ENCODE data around the gene PCNX3. TPM values are rescaled to one million over a fixed set of nuclear protein-coding genes. Genes with fewer than 3 reads are reported as not detected.

The PCNX3 gene
- polyA plus RNA-seq, 1 donor (not counting 4 experiments of a cell fraction or from before 2014, with no cell fraction given) = 6.1 TPM

GRCh38 chr11:65645710-65646109, 30.1 kb downstream of the PCNX3 start:
- Histone ChIP-seq H3K9me3 (ENCODE audit: control insufficient read depth, low read depth, low read length) (no peaks in the 10 kb centered on the region), H3K4me1 (ENCODE audit: control insufficient read depth, extremely low read depth, insufficient read depth, low read length) (peaks cover 14% of the 10 kb centered on the region), H3K4me2 (ENCODE audit: control insufficient read depth, extremely low read depth, insufficient read depth, low read depth, low read length) (no peak overlapping the region), H3K27ac (ENCODE audit: control insufficient read depth, insufficient read depth, low read length) (no peak overlapping the region), H3K79me2 (ENCODE audit: control insufficient read depth, insufficient read depth, low read length) (no peaks in the 10 kb centered on the region), H3K9ac (ENCODE audit: control insufficient read depth, extremely low read depth, insufficient read depth, low read length) (no peak overlapping the region), H3K27me3 (ENCODE audit: control insufficient read depth, extremely low read depth, insufficient read depth, low read length) (no peaks in the 10 kb centered on the region), H2AFZ (ENCODE audit: control insufficient read depth, low read length) (no peak overlapping the region), H4K20me1 (ENCODE audit: control insufficient read depth, extremely low read depth, insufficient read depth, low read length) (peaks cover 6% of the 10 kb centered on the region), H3K4me3 (ENCODE audit: control insufficient read depth in 2 of 3, extremely low read depth in 1 of 3, insufficient read depth in 2 of 3, low read depth in 1 of 3, low read length in 3 of 3) (no peak overlapping the region), H3K9me1 (ENCODE audit: control insufficient read depth, extremely low read depth, insufficient read depth, low read length) (peaks cover 2% of the 10 kb centered on the region), H3K36me3 (ENCODE audit: control insufficient read depth in 2 of 2, extremely low read depth in 1 of 2, insufficient read depth in 2 of 2, low read length in 2 of 2) (peaks cover 0 to 3% of the 10 kb centered on the region in 2 experiments)
- no peak for DNase-seq (ENCODE audit: low read depth, low spot score)
- no peak for TF ChIP-seq CTCF (optimal IDR thresholded peaks at IDR 0.05 in 1 of 3, IDR thresholded peaks at IDR 0.05 in 1 of 3, conservative IDR thresholded peaks at IDR 0.05 in 1 of 3; ENCODE audit: extremely low read depth in 1 of 3, insufficient read depth in 2 of 3, low read length in 3 of 3)
- no peak for TF ChIP-seq EZH2 (IDR thresholded peaks at IDR 0.05; ENCODE audit: low read length)
- dilution Hi-C loops (cut with MboI; ENCODE audit: extremely low pct_ligation_motif_present, low sequenced_read_pairs) = no loop called here
- FAIRE-seq = no peak

- Histone ChIP-seq H3K9ac (ENCODE audit: control insufficient read depth, extremely low read depth, insufficient read depth, low read length) (no peak overlapping the region), H3K27ac (ENCODE audit: control insufficient read depth, insufficient read depth, low read length) (no peak overlapping the region)
Observed at GRCh38 chr11:65646288-65646957, 30.8 kb downstream of the PCNX3 start.

More at GRCh38 chr11:65646288-65646957, 30.8 kb downstream of the PCNX3 start:
- H3K4me2 ChIP-seq (ENCODE audit: control insufficient read depth, extremely low read depth, insufficient read depth, low read depth, low read length) = peak overlapping the region; percentile 54
- peak overlapping the region; percentile 58 for H2AFZ ChIP-seq (ENCODE audit: control insufficient read depth, low read length)
- DNase-seq (ENCODE audit: low read depth, low spot score) (no peak), FAIRE-seq (no peak)
- peak overlapping the region; percentile 30 to 69 (median 49) for H3K4me3 ChIP-seq (ENCODE audit: control insufficient read depth in 2 of 3, extremely low read depth in 1 of 3, insufficient read depth in 2 of 3, low read depth in 1 of 3, low read length in 3 of 3)
- H3K9me1 ChIP-seq (ENCODE audit: control insufficient read depth, extremely low read depth, insufficient read depth, low read length) = peaks cover 2% of the 10 kb centered on the region
- no peaks in the 10 kb centered on the region for H3K27me3 ChIP-seq (ENCODE audit: control insufficient read depth, extremely low read depth, insufficient read depth, low read length)
- no peaks in the 10 kb centered on the region for H3K9me3 ChIP-seq (ENCODE audit: control insufficient read depth, low read depth, low read length)
- dilution Hi-C loops (cut with MboI; ENCODE audit: extremely low pct_ligation_motif_present, low sequenced_read_pairs) = no loop called here
- H3K4me1 ChIP-seq (ENCODE audit: control insufficient read depth, extremely low read depth, insufficient read depth, low read length) = peaks cover 21% of the 10 kb centered on the region
- no peaks in the 10 kb centered on the region for H3K79me2 ChIP-seq (ENCODE audit: control insufficient read depth, insufficient read depth, low read length)
- peaks cover 6% of the 10 kb centered on the region for H4K20me1 ChIP-seq (ENCODE audit: control insufficient read depth, extremely low read depth, insufficient read depth, low read length)
- TF ChIP-seq EZH2 (IDR thresholded peaks at IDR 0.05; ENCODE audit: low read length) (no peak), CTCF (optimal IDR thresholded peaks at IDR 0.05 in 1 of 3, IDR thresholded peaks at IDR 0.05 in 1 of 3, conservative IDR thresholded peaks at IDR 0.05 in 1 of 3; ENCODE audit: extremely low read depth in 1 of 3, insufficient read depth in 2 of 3, low read length in 3 of 3) (no peak)
- H3K36me3 ChIP-seq (ENCODE audit: control insufficient read depth in 2 of 2, extremely low read depth in 1 of 2, insufficient read depth in 2 of 2, low read length in 2 of 2) = peaks cover 0 to 3% of the 10 kb centered on the region in 2 experiments
